Upper lobe of right lung (tissue), 1 donor: ENCODE measurements around the gene ELMOD3. TPM values are rescaled to one million over a fixed set of nuclear protein-coding genes. Genes with fewer than 3 reads are reported as not detected.

Source experiments
- ATAC-seq: fragments of 200-7000 bp; cut with Tn5 transposase; one replicate; pipeline ENCODE4 v1.9.1; 2020; ENCODE audit warnings: mild to moderate bottlenecking, moderate library complexity
- DNase-seq: peaks from one replicate; pipeline ENCODE4 v3.0.0-alpha.2; 2020
- H3K27ac ChIP-seq: fragments of 200-600 bp; one replicate; pipeline ENCODE4 v1.8.0; 2022
- H3K27me3 ChIP-seq: fragments of 200-600 bp; one replicate; pipeline ENCODE4 v1.8.0; 2022; ENCODE audit warnings: mild to moderate bottlenecking
- H3K36me3 ChIP-seq: fragments of 200-600 bp; one replicate; pipeline ENCODE4 v1.8.0; 2022
- H3K4me1 ChIP-seq: fragments of 200-600 bp; one replicate; pipeline ENCODE4 v1.8.0; 2022
- H3K4me3 ChIP-seq: fragments of 200-600 bp; one replicate; pipeline ENCODE4 v1.8.0; 2022; ENCODE audit warnings: mild to moderate bottlenecking
- H3K9me3 ChIP-seq: fragments of 200-600 bp; one replicate; pipeline ENCODE4 v1.8.0; 2022
- intact Hi-C: fragments of 100-400 bp; cut with DNase I; formaldehyde crosslinking; loops from one replicate; pipeline ENCODE4 v1.11.0; 2022
- total RNA-seq: library from RNA; stranded (reverse); fragmentation: NEBNext Ultra II Directional; extraction: Animal tissue kit (Norgen Biotek cat#: 25700); gene quantifications from one replicate; pipeline ENCODE4 v1.2.1, GENCODE V29; 2021
- TF ChIP-seq, protein P1 (sequence below): fragments of 200-600 bp; IDR thresholded peaks from one replicate; pipeline ENCODE4 v1.8.0; 2022; ENCODE audit warnings: antibody characterized with exemption
- donor health status: DM: no; HTN: yes; CAD: no; lungs with severe emphysema.

ELMOD3 gene
- total RNA-seq, 1 donor from 2014 or later = 22.0 TPM

DNA sequence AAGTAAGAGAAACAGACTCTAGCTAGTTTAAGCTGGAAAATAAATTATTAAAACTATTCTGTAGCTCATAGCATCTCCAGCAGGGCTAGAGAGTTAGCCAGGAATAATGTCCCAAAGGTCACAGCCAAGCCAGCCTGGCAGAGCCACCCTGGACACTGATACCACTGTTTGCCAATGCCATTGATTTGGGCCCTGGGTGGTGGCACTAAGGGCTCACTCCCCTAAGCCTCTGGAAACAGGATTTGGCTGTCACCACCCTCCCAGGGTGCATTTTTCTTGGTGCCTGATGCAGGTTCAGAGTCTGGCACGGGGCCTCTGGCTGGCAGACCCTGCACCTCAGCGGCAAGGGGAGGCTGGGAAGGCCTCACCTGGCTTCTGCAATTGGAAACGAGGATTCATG is 71.0 kb downstream of the ELMOD3 start:
- no peak for ATAC-seq
- no peaks in the 10 kb centered on the region for H3K9me3 ChIP-seq
- no peak overlapping the region for H3K4me3 ChIP-seq
- intact Hi-C loops = no loop called here
- no peaks in the 10 kb centered on the region for H3K36me3 ChIP-seq
- no peak for DNase-seq
- TF ChIP-seq, protein P1, sequence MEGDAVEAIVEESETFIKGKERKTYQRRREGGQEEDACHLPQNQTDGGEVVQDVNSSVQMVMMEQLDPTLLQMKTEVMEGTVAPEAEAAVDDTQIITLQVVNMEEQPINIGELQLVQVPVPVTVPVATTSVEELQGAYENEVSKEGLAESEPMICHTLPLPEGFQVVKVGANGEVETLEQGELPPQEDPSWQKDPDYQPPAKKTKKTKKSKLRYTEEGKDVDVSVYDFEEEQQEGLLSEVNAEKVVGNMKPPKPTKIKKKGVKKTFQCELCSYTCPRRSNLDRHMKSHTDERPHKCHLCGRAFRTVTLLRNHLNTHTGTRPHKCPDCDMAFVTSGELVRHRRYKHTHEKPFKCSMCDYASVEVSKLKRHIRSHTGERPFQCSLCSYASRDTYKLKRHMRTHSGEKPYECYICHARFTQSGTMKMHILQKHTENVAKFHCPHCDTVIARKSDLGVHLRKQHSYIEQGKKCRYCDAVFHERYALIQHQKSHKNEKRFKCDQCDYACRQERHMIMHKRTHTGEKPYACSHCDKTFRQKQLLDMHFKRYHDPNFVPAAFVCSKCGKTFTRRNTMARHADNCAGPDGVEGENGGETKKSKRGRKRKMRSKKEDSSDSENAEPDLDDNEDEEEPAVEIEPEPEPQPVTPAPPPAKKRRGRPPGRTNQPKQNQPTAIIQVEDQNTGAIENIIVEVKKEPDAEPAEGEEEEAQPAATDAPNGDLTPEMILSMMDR = no peak
- no peak overlapping the region for H3K27ac ChIP-seq
- H3K4me1 ChIP-seq = peaks cover 10% of the 10 kb centered on the region
- H3K27me3 ChIP-seq = no peaks in the 10 kb centered on the region

DNA sequence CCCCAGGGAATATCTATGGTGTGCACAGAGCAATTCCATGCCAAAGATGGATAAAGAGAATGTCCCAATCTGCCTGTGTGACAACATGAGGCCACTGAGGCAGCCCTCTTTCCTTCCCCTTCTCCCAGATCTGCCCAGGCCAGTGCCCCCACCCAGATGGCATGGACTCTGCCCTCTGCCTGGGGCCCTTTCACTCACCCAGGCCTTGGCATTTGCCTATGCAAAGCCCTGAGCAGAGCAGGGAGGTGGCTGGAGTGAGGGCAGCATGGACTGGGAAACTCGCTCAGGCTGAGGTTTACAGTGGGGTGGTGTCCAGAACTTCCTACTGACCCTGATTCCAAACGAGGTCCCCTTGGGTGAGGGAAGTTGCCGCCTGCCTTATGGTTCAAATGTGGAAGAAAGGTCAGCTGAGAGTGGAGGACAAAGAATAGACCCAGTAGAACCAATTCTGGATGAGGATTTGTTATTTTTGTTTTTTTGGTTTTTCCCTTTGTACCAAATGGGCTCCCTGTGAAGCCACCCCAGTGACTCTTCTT is 72.8 kb downstream of the ELMOD3 start:
- DNase-seq = no peak
- H3K27me3 ChIP-seq = no peaks in the 10 kb centered on the region

DNA sequence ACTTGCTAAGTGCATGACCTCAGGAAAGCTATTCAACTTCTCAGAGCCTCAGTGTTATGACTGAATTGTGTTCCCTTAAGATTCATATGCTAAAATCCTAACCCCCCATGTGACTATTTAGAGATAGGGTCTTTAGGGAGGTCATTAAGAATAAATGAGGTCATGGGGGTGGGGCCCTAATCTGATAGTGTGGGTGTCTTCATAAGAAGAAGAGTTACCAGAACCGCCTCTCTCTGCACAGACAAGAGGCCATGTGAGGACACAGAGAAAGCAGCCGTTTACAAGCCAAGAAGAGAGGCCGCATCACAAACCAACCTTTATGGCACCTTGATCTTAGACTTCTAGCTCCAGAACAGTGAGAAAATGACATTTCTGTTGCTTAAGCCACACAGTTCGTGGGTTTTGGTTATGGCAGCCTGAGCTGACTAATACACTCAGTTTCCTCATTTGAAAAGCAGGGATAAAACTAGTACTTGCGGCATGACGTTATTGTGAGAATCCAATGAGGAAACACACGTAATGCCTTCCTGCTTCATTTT is 73.8 kb downstream of the ELMOD3 start:
- intact Hi-C loops = no loop called here
- Histone ChIP-seq H3K27ac (no peak overlapping the region), H3K36me3 (no peaks in the 10 kb centered on the region), H3K4me3 (no peak overlapping the region), H3K9me3 (no peaks in the 10 kb centered on the region), H3K4me1 (peaks cover under 1% of the 10 kb centered on the region), H3K27me3 (no peaks in the 10 kb centered on the region)
- ATAC-seq (peak; percentile 29), DNase-seq (no peak)
- TF ChIP-seq, protein P1 = no peak

More for the DNA sequence above, 72.8 kb downstream of the ELMOD3 start:
- intact Hi-C loops = no loop called here
- peak; percentile 9 for ATAC-seq
- no peaks in the 10 kb centered on the region for H3K9me3 ChIP-seq
- H3K4me3 ChIP-seq = no peak overlapping the region
- H3K4me1 ChIP-seq = no peaks in the 10 kb centered on the region
- H3K36me3 ChIP-seq = no peaks in the 10 kb centered on the region
- TF ChIP-seq, protein P1 = no peak
- H3K27ac ChIP-seq = no peak overlapping the region

DNA sequence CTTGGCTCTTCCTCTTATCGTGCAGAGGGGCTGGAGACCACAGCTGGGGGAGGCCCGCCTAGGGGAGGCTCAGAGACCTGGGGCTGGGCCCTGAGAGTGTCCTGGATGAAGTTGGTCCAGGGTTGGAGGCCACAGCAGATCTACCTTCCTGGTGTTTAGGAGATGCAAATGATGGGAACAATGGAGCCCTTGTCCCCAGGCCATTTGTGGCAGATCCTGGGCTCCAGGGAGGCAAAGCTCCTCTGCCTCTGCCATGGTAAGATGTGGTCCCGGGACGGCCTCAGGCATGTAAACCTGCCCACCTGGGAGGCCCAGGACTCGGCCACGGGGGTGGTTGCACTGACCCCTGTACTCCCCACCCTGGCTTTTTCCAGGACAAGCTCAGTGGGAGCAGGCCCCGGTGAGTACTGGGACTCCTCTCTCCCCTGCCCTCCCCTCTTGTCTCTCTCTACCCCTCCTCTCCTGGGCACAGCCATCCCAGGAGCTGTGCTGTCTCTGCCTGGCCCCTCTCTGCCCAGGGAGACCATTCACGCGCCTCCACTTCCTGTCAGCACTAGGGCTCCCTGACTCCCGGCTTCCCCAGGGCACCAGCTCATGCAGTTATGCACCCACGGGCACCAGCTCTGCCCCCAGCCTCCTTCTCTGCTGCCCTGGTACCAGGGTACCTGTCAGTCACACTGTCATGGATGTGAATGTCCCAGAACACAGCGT is 74.8 kb downstream of the ELMOD3 start:
- intact Hi-C loops = no loop called here
- Histone ChIP-seq H3K27ac (no peak overlapping the region), H3K4me1 (peaks cover 10% of the 10 kb centered on the region), H3K4me3 (no peak overlapping the region), H3K9me3 (no peaks in the 10 kb centered on the region), H3K27me3 (no peaks in the 10 kb centered on the region), H3K36me3 (no peaks in the 10 kb centered on the region)
- TF ChIP-seq, protein P1 = no peak
- ATAC-seq = no peak
- no peak for DNase-seq

DNA sequence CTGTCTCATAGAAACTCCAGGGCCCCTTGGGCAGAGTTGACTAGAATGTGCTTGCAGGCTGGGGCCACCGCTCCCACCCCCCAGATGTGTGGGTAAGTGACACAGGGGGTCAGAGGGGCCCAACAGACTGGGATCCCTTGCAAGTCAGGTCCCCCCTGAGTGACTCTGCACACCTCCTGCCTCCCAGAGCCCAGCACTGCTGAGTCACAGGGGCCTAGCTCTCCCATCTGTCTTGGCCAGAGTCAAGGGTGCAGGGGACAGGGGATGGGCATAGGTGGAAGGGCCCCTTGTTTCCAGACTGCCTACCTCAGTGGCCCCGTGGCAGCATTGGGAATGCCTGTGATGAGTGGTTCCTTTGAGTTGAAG is 75.3 kb downstream of the ELMOD3 start:
- Histone ChIP-seq H3K36me3 (no peaks in the 10 kb centered on the region), H3K4me3 (no peak overlapping the region), H3K4me1 (peaks cover 10% of the 10 kb centered on the region), H3K27ac (no peak overlapping the region), H3K9me3 (no peaks in the 10 kb centered on the region), H3K27me3 (no peaks in the 10 kb centered on the region)
- TF ChIP-seq, protein P1 = no peak
- intact Hi-C loops = no loop called here
- DNase-seq (no peak), ATAC-seq (no peak)
